GM23338 (cell line): ENCODE results near the gene VSIG10. TPM values are rescaled to one million over a fixed set of nuclear protein-coding genes. Genes with fewer than 3 reads are reported as not detected.

Experiments used
- ATAC-seq: fragments of 200-7000 bp; cut with Tn5 transposase; 3 replicates; pipeline ENCODE4 v1.9.1; 2020
- DNase-seq: peaks from one replicate; pipeline ENCODE4 v3.0.0-alpha.2; 2015; ENCODE audit warnings: low spot score
- H2AFZ ChIP-seq: fragments of 200-600 bp; sonication (generic); 2 replicates; pipeline ENCODE4 v1.8.0; 2016; ENCODE audit warnings: antibody characterized with exemption, mild to moderate bottlenecking, moderate library complexity
- H3F3A ChIP-seq: fragments of 200-600 bp; sonication (generic); replicated peaks from 2 replicates; pipeline ENCODE4 v1.8.0; 2017; ENCODE audit warnings: antibody characterized with exemption, mixed run types, low read depth
- H3K27ac ChIP-seq: fragments of 200-600 bp; sonication (generic); 2 replicates; pipeline ENCODE4 v1.6.1; 2016; ENCODE audit warnings: low read depth
- H3K27me3 ChIP-seq: fragments of 200-600 bp; sonication (generic); 2 replicates; pipeline ENCODE4 v1.8.0; 2016; ENCODE audit warnings: mild to moderate bottlenecking, mixed run types, moderate library complexity; ENCODE audit not compliant: insufficient read depth
- H3K36me3 ChIP-seq: fragments of 200-600 bp; sonication (generic); 2 replicates; pipeline ENCODE4 v1.8.0; 2016; ENCODE audit warnings: mild to moderate bottlenecking; ENCODE audit not compliant: insufficient read depth
- H3K4me1 ChIP-seq: fragments of 200-600 bp; sonication (generic); 2 replicates; pipeline ENCODE4 v1.8.0; 2016; ENCODE audit warnings: mild to moderate bottlenecking, moderate library complexity; ENCODE audit not compliant: insufficient read depth
- H3K4me2 ChIP-seq: fragments of 200-600 bp; sonication (generic); 2 replicates; pipeline ENCODE4 v1.7.1; 2017; ENCODE audit warnings: mixed run types
- H3K4me3 ChIP-seq: fragments of 200-600 bp; sonication (generic); 2 replicates; pipeline ENCODE4 v1.6.1; 2016; ENCODE audit warnings: mixed run types
- H3K79me2 ChIP-seq: fragments of 200-600 bp; sonication (generic); replicated peaks from 2 replicates; pipeline ENCODE4 v1.8.0; 2017; ENCODE audit warnings: mild to moderate bottlenecking; ENCODE audit not compliant: insufficient read depth
- H3K9me2 ChIP-seq: fragments of 200-600 bp; sonication (generic); 2 replicates; pipeline ENCODE4 v1.8.0; 2017; ENCODE audit not compliant: insufficient read depth
- H4K20me1 ChIP-seq: fragments of 200-600 bp; sonication (generic); replicated peaks from 2 replicates; pipeline ENCODE4 v1.8.0; 2017; ENCODE audit warnings: mild to moderate bottlenecking; ENCODE audit not compliant: insufficient read depth
- H3K27ac Mint-ChIP-seq: 2 replicates; pipeline ENCODE4 v1.8.0; 2020; ENCODE audit warnings: inconsistent platforms, mild to moderate bottlenecking, moderate library complexity, mixed read lengths
- H3K27me3 Mint-ChIP-seq: 3 replicates; pipeline ENCODE4 v1.8.0; 2022; ENCODE audit warnings: low read depth, mild to moderate bottlenecking, moderate library complexity, mixed read lengths, inconsistent platforms; ENCODE audit not compliant: insufficient read depth, poor library complexity
- H3K36me3 Mint-ChIP-seq: 3 replicates; pipeline ENCODE4 v1.8.0; 2021; ENCODE audit warnings: low read depth, mild to moderate bottlenecking, inconsistent platforms, moderate library complexity, mixed read lengths
- H3K4me1 Mint-ChIP-seq: 3 replicates; pipeline ENCODE4 v1.8.0; 2020; ENCODE audit warnings: mild to moderate bottlenecking, inconsistent platforms, mixed read lengths
- H3K4me3 Mint-ChIP-seq: 3 replicates; pipeline ENCODE4 v1.8.0; 2021; ENCODE audit warnings: moderate library complexity, mild to moderate bottlenecking, inconsistent platforms, mixed read lengths
- H3K9me3 Mint-ChIP-seq: 3 replicates; pipeline ENCODE4 v1.8.0; 2020; ENCODE audit warnings: moderate library complexity, mild to moderate bottlenecking, inconsistent platforms, mixed read lengths
- CREB1 ChIP-seq: fragments of 250-450 bp; sonication (Bioruptor Pico); IDR thresholded peaks from 2 replicates; pipeline ENCODE4 v1.5.0; 2020; ENCODE audit warnings: low read depth, mild to moderate bottlenecking, moderate library complexity
- CTCF ChIP-seq, 2 experiments: fragments of 200-600 bp in 1 of 2; sonication (generic) in 1 of 2; conservative IDR thresholded peaks; 2 replicates each; pipeline versions ENCODE4 v1.5.1 to v1.6.1; 2016 to 2017; ENCODE audit warnings: antibody characterized with exemption in 2 of 2, low read depth in 2 of 2, mild to moderate bottlenecking in 2 of 2, moderate library complexity in 1 of 2
- ETS1 ChIP-seq: IDR thresholded peaks from 2 replicates; pipeline ENCODE4 v1.6.1; 2016; ENCODE audit warnings: antibody characterized with exemption
- EZH2 ChIP-seq: fragments of 200-600 bp; sonication (generic); IDR thresholded peaks from one replicate; pipeline ENCODE4 v1.8.0; 2017; ENCODE audit warnings: antibody characterized with exemption, mild to moderate bottlenecking, low read depth; ENCODE audit not compliant: unreplicated experiment
- EZH2phosphoT487 ChIP-seq: fragments of 200-600 bp; sonication (generic); IDR thresholded peaks from one replicate; pipeline ENCODE4 v1.8.1; 2018; ENCODE audit warnings: antibody characterized with exemption; ENCODE audit not compliant: unreplicated experiment
- JUNB ChIP-seq: IDR thresholded peaks from one replicate; pipeline ENCODE4 v1.6.1; 2016; ENCODE audit warnings: antibody characterized with exemption; ENCODE audit not compliant: unreplicated experiment
- NANOG ChIP-seq: IDR thresholded peaks from 2 replicates; pipeline ENCODE4 v1.6.1; 2016; ENCODE audit warnings: antibody characterized with exemption, borderline replicate concordance
- STAT1 ChIP-seq: IDR thresholded peaks from one replicate; pipeline ENCODE4 v1.6.1; 2016; ENCODE audit warnings: antibody characterized with exemption; ENCODE audit not compliant: unreplicated experiment
- ZNF114 ChIP-seq: fragments of 250-450 bp; sonication (Bioruptor Pico); IDR thresholded peaks from 2 replicates; pipeline ENCODE4 v1.5.0; 2020; ENCODE audit warnings: mild to moderate bottlenecking, moderate library complexity
- ZNF331 ChIP-seq: fragments of 250-450 bp; sonication (Bioruptor Pico); IDR thresholded peaks from 2 replicates; pipeline ENCODE4 v1.5.0; 2020; ENCODE audit warnings: low read depth, mild to moderate bottlenecking, moderate library complexity
- polyA plus RNA-seq: library from polyadenylated mRNA; unstranded; fragments of >200 nt; fragmentation: Nextera tagmentation; extraction: Ambion mirVana; gene quantifications from 2 replicates; pipeline ENCODE4 v1.2.1, GENCODE V29; 2016
- total RNA-seq: library from RNA; depleted of rRNA; stranded (reverse); fragments of >200 nt; shearing (Covaris generic); gene quantifications from 2 replicates; pipeline ENCODE4 v1.2.3, GENCODE V29; 2014
- TF ChIP-seq, protein P1 (sequence below): fragments of 250-450 bp; sonication (Bioruptor Pico); IDR thresholded peaks from 2 replicates; pipeline ENCODE4 v1.5.0; 2020; ENCODE audit warnings: mild to moderate bottlenecking, moderate library complexity
- TF ChIP-seq, protein P2 (sequence below): IDR thresholded peaks from one replicate; pipeline ENCODE4 v1.6.1; 2018; ENCODE audit warnings: antibody characterized with exemption; ENCODE audit not compliant: unreplicated experiment

Gene VSIG10
- total and polyA plus RNA-seq, 2 experiments from 2014 or later: 52.1 to 98.5 TPM

DNA sequence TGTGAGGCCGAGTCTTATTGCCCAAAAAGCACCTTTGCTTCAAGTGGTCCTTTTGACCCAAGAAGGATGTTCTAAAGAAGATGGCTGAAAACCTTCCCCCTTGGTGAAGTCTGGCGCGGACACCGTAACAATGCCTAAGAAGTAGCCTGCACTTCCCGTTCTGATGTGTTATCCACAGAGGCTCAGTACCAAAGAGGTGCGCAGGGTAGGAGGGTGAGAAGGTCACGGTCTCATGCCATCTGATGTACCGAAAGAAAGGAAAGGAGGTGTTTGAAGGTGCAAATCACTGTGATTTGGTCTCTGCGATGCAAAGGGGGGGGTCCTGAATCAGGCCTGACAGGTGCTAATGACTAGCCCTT lies 42.0 kb upstream of the VSIG10 start:
- Mint-ChIP-seq H3K27ac (no peak overlapping the region), H3K9me3 (no peaks in the 10 kb centered on the region), H3K4me3 (no peak overlapping the region), H3K36me3 (peaks cover 74% of the 10 kb centered on the region), H3K4me1 (no peaks in the 10 kb centered on the region; the same call in 2 of the 3 replicates), H3K27me3 (no peaks in the 10 kb centered on the region)
- TF ChIP-seq EZH2phosphoT487: no peak
- no peak for TF ChIP-seq ZNF114 (CRISPR knock-in tag)
- no peak for TF ChIP-seq ETS1
- TF ChIP-seq, protein P1, sequence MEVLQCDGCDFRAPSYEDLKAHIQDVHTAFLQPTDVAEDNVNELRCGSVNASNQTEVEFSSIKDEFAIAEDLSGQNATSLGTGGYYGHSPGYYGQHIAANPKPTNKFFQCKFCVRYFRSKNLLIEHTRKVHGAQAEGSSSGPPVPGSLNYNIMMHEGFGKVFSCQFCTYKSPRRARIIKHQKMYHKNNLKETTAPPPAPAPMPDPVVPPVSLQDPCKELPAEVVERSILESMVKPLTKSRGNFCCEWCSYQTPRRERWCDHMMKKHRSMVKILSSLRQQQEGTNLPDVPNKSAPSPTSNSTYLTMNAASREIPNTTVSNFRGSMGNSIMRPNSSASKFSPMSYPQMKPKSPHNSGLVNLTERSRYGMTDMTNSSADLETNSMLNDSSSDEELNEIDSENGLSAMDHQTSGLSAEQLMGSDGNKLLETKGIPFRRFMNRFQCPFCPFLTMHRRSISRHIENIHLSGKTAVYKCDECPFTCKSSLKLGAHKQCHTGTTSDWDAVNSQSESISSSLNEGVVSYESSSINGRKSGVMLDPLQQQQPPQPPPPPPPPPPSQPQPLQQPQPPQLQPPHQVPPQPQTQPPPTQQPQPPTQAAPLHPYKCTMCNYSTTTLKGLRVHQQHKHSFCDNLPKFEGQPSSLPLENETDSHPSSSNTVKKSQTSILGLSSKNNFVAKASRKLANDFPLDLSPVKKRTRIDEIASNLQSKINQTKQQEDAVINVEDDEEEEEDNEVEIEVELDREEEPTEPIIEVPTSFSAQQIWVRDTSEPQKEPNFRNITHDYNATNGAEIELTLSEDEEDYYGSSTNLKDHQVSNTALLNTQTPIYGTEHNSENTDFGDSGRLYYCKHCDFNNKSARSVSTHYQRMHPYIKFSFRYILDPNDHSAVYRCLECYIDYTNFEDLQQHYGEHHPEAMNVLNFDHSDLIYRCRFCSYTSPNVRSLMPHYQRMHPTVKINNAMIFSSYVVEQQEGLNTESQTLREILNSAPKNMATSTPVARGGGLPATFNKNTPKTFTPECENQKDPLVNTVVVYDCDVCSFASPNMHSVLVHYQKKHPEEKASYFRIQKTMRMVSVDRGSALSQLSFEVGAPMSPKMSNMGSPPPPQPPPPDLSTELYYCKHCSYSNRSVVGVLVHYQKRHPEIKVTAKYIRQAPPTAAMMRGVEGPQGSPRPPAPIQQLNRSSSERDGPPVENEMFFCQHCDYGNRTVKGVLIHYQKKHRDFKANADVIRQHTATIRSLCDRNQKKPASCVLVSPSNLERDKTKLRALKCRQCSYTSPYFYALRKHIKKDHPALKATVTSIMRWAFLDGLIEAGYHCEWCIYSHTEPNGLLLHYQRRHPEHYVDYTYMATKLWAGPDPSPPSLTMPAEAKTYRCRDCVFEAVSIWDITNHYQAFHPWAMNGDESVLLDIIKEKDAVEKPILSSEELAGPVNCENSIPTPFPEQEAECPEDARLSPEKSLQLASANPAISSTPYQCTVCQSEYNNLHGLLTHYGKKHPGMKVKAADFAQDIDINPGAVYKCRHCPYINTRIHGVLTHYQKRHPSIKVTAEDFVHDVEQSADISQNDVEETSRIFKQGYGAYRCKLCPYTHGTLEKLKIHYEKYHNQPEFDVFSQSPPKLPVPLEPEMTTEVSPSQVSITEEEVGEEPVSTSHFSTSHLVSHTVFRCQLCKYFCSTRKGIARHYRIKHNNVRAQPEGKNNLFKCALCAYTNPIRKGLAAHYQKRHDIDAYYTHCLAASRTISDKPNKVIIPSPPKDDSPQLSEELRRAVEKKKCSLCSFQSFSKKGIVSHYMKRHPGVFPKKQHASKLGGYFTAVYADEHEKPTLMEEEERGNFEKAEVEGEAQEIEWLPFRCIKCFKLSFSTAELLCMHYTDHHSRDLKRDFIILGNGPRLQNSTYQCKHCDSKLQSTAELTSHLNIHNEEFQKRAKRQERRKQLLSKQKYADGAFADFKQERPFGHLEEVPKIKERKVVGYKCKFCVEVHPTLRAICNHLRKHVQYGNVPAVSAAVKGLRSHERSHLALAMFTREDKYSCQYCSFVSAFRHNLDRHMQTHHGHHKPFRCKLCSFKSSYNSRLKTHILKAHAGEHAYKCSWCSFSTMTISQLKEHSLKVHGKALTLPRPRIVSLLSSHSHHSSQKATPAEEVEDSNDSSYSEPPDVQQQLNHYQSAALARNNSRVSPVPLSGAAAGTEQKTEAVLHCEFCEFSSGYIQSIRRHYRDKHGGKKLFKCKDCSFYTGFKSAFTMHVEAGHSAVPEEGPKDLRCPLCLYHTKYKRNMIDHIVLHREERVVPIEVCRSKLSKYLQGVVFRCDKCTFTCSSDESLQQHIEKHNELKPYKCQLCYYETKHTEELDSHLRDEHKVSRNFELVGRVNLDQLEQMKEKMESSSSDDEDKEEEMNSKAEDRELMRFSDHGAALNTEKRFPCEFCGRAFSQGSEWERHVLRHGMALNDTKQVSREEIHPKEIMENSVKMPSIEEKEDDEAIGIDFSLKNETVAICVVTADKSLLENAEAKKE (CRISPR knock-in tag): no peak
- TF ChIP-seq ZNF331: no peak
- no peak for TF ChIP-seq EZH2
- no peak for TF ChIP-seq CTCF (conservative IDR thresholded peaks at IDR 0.05; ENCODE audit: low read depth in 2 of 2)
- TF ChIP-seq JUNB: no peak
- no peak for TF ChIP-seq STAT1
- TF ChIP-seq NANOG: no peak
- no peak for TF ChIP-seq CREB1 (CRISPR knock-in tag)
- TF ChIP-seq, protein P2, sequence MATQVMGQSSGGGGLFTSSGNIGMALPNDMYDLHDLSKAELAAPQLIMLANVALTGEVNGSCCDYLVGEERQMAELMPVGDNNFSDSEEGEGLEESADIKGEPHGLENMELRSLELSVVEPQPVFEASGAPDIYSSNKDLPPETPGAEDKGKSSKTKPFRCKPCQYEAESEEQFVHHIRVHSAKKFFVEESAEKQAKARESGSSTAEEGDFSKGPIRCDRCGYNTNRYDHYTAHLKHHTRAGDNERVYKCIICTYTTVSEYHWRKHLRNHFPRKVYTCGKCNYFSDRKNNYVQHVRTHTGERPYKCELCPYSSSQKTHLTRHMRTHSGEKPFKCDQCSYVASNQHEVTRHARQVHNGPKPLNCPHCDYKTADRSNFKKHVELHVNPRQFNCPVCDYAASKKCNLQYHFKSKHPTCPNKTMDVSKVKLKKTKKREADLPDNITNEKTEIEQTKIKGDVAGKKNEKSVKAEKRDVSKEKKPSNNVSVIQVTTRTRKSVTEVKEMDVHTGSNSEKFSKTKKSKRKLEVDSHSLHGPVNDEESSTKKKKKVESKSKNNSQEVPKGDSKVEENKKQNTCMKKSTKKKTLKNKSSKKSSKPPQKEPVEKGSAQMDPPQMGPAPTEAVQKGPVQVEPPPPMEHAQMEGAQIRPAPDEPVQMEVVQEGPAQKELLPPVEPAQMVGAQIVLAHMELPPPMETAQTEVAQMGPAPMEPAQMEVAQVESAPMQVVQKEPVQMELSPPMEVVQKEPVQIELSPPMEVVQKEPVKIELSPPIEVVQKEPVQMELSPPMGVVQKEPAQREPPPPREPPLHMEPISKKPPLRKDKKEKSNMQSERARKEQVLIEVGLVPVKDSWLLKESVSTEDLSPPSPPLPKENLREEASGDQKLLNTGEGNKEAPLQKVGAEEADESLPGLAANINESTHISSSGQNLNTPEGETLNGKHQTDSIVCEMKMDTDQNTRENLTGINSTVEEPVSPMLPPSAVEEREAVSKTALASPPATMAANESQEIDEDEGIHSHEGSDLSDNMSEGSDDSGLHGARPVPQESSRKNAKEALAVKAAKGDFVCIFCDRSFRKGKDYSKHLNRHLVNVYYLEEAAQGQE: no peak
- no peaks in the 10 kb centered on the region; the same call in 1 of the 2 replicates for H3K4me1 ChIP-seq
- peaks cover 22% of the 10 kb centered on the region; the same call in 1 of the 2 replicates for H4K20me1 ChIP-seq
- H3K27ac ChIP-seq: 0 out of 2 replicates have a peak overlapping the region, but pooled peaks have one; percentile 66
- no peak for ATAC-seq
- no peak for DNase-seq
- H3K4me3 ChIP-seq: no peak overlapping the region
- H3K36me3 ChIP-seq: peaks cover 54% of the 10 kb centered on the region
- H3K9me2 ChIP-seq: no peaks in the 10 kb centered on the region
- H3K4me2 ChIP-seq: no peak overlapping the region
- H3K27me3 ChIP-seq: no peaks in the 10 kb centered on the region
- H3F3A ChIP-seq: peaks cover 22% of the 10 kb centered on the region; the same call in 1 of the 2 replicates
- H2AFZ ChIP-seq: no peak overlapping the region
- H3K79me2 ChIP-seq: peaks cover 14% of the 10 kb centered on the region
